Measurements from ENCODE around the gene LSM10.

LSM10 gene

DNA sequence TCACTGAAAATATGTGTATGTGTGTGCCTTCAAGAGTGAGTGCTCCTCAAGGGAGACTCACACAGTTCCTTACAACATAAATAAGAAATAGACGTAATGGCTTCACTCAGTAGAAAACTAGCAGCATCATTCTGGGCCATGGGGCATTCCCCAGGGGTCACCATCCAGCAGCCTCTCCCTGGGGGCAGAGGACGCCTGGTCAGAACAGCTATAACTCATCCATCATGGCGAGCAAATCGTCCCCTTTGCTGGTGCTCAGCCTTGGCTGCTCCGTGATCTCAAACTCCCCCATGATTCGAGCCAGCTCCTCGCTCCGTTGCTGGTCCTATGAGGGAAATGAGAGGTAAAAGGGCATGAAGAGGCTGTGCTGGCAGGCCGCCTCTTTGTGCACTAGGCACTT lies 20.2 kb upstream of the LSM10 start:
- CTCF ChIA-PET: interaction anchor here (0.7 to 4.5 kb wide), 4 partner anchors 50 to 118 kb away, joined by 4 to 54 read pairs (median 28); no protein-coding TSS in a partner anchor
- TF ChIP-seq CTCF (IDR thresholded peaks at IDR 0.05; ENCODE audit: insufficient read depth, low read length, missing control alignments): no peak
- POLR2A ChIA-PET: no interaction called here

GRCh38 chr1:36415661-36416326 lies 18.1 kb upstream of the LSM10 start:
- CTCF ChIA-PET: interaction anchor here (1.1 to 5.7 kb wide), 3 partner anchors 10 to 228 kb away, joined by 4 to 42 read pairs (median 6); no protein-coding TSS in a partner anchor
- POLR2A ChIA-PET: no interaction called here
- no peak overlapping the region for H3K4me3 ChIP-seq (ENCODE audit: low read depth, low read length)
- no peak for TF ChIP-seq CTCF (IDR thresholded peaks at IDR 0.05; ENCODE audit: insufficient read depth, low read length, missing control alignments)
- no peak for DNase-seq (ENCODE audit: low read depth, low spot score)

More for the DNA sequence above, 20.2 kb upstream of the LSM10 start:
- no peak for DNase-seq (ENCODE audit: low read depth, low spot score)
- H3K4me3 ChIP-seq (ENCODE audit: low read depth, low read length): no peak overlapping the region

GRCh38 chr1:36414384-36414783 lies 16.7 kb upstream of the LSM10 start:
- no peak for TF ChIP-seq CTCF (IDR thresholded peaks at IDR 0.05; ENCODE audit: insufficient read depth, low read length, missing control alignments)
- DNase-seq (ENCODE audit: low read depth, low spot score): no peak
- CTCF ChIA-PET: interaction anchor here (1.3 to 5.7 kb wide), 4 partner anchors 9 to 114 kb away, joined by 3 to 42 read pairs (median 5); partner anchors contain the start of gene STK40
- POLR2A ChIA-PET: no interaction called here
- H3K4me3 ChIP-seq (ENCODE audit: low read depth, low read length): no peak overlapping the region

DNA sequence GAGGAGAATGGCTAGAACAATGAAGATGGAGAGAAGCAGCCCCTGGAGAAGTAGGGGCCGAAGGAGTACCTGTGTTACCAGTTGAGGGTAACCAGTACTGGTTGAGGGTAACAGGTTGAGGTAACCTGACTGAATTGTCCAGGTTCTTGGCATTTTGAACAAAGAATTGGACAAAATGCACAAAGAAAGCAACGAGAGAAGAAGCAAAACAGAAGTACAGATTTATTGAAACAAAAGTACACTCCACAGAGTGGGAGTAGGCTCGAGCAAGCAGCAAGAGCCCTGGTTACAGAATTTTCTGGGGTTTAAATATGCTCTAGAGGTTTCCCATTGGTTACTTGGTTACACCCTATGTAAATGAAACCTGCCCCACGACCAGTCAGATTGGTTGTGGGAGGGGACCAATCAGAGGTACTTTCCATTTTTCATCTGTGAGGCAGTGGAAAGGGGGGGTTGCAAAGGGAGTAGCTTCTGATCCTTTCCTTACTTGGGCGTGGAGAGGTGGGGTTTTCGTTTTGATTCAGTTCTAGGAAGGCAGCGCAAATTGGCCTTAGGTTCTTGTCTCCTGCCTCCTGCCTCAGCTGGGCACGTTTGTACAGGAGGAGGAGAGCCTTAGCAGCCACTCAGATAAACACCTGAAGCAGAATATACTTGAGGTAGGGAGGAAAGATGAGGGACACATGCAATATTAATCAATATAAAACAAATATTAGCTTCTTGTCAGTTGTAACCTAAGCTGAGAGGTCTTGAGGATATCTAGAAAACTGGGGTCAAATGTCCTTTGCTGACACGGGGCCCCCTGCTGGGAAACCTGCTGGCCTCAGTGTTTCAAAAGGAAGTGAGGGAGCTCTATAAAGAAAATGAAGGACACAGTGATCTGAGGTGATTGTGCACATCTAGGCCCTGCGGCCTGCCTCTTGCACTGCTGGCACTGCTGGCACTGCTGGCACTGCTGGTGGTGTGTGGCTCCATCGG lies 14.3 kb upstream of the LSM10 start:
- CTCF ChIA-PET: interaction anchor here (0.6 to 5.7 kb wide), 8 partner anchors 8 to 240 kb away, joined by 3 to 42 read pairs (median 5); no protein-coding TSS in a partner anchor

GRCh38 chr1:36408479-36408878 lies 10.8 kb upstream of the LSM10 start:
- CTCF ChIA-PET: interaction anchor here (0.6 to 2.5 kb wide), 8 partner anchors 9 to 108 kb away, joined by 3 to 13 read pairs (median 6); no protein-coding TSS in a partner anchor
- POLR2A ChIA-PET: interaction anchor here (1.0 kb wide), 1 partner anchor 22 kb away, joined by 4 read pairs; no protein-coding TSS in a partner anchor
- no peak for DNase-seq (ENCODE audit: low read depth, low spot score)
- TF ChIP-seq CTCF (IDR thresholded peaks at IDR 0.05; ENCODE audit: insufficient read depth, low read length, missing control alignments): no peak
- H3K4me3 ChIP-seq (ENCODE audit: low read depth, low read length): no peak overlapping the region

More for the DNA sequence above, 14.3 kb upstream of the LSM10 start:
- no peak for DNase-seq (ENCODE audit: low read depth, low spot score)
- POLR2A ChIA-PET: no interaction called here
- TF ChIP-seq CTCF (IDR thresholded peaks at IDR 0.05; ENCODE audit: insufficient read depth, low read length, missing control alignments): no peak
- no peak overlapping the region for H3K4me3 ChIP-seq (ENCODE audit: low read depth, low read length)
